Liver (tissue), 9 donors: ENCODE data around the gene CENPX. TPM values are rescaled to one million over a fixed set of nuclear protein-coding genes. Genes with fewer than 3 reads are reported as not detected.

ENCODE experiments used
- DNase-seq: peaks from one replicate; pipeline ENCODE4 v3.0.0-alpha.2; 2017; ENCODE audit warnings: low spot score
- H3K27ac ChIP-seq, 2 donors: one replicate each; pipeline ENCODE4 v1.7.0; 2013; ENCODE audit warnings: inconsistent platforms in 2 of 2, low read length in 2 of 2, control low read depth in 1 of 2, low read depth in 1 of 2, mild to moderate bottlenecking in 1 of 2
- H3K27me3 ChIP-seq, 4 donors: one replicate each; pipeline versions ENCODE4 v1.6.1 to v1.7.0; 2013; ENCODE audit warnings: low read length in 3 of 4, inconsistent platforms in 1 of 4, mild to moderate bottlenecking in 1 of 4, moderate library complexity in 1 of 4; ENCODE audit not compliant: control insufficient read depth in 4 of 4, insufficient read depth in 4 of 4
- H3K36me3 ChIP-seq, 4 donors: one replicate each; pipeline versions ENCODE4 v1.6.1 to v1.7.0; 2013; ENCODE audit warnings: low read length in 3 of 4, mild to moderate bottlenecking in 3 of 4, low read depth in 1 of 4, moderate library complexity in 1 of 4; ENCODE audit not compliant: control insufficient read depth in 4 of 4, insufficient read depth in 3 of 4
- H3K4me1 ChIP-seq, 4 donors: one replicate each; pipeline versions ENCODE4 v1.6.1 to v1.7.0; 2013; ENCODE audit warnings: low read length in 3 of 4, mild to moderate bottlenecking in 3 of 4, moderate library complexity in 1 of 4; ENCODE audit not compliant: control insufficient read depth in 4 of 4, insufficient read depth in 4 of 4
- H3K4me3 ChIP-seq, 3 donors: one replicate each; pipeline versions ENCODE4 v1.6.1 to v1.7.0; 2013; ENCODE audit warnings: low read length in 3 of 3, control low read depth in 1 of 3, low read depth in 1 of 3, mild to moderate bottlenecking in 1 of 3
- H3K9ac ChIP-seq, 2 donors: one replicate each; pipeline ENCODE4 v1.7.0; 2013; ENCODE audit warnings: low read length in 2 of 2, mild to moderate bottlenecking in 2 of 2, moderate library complexity in 2 of 2, control low read depth in 1 of 2, low read depth in 1 of 2
- H3K9me3 ChIP-seq, 4 donors: one replicate each; pipeline versions ENCODE4 v1.6.1 to v1.7.0; 2013; ENCODE audit warnings: low read length in 3 of 4; ENCODE audit not compliant: control insufficient read depth in 4 of 4
- CTCF ChIP-seq: fragments of 150-350 bp; IDR thresholded peaks from 2 replicates; pipeline ENCODE4 v1.5.1; 2017; ENCODE audit warnings: improper control_type of control experiment, low read depth, low read length; ENCODE audit not compliant: missing input control
- EGR1 ChIP-seq, 2 donors: IDR thresholded peaks; 2 replicates each; pipeline ENCODE4 v1.6.1; 2016 to 2018; ENCODE audit warnings: antibody characterized with exemption in 2 of 2, low read depth in 2 of 2
- FOXA1 ChIP-seq: IDR thresholded peaks from 2 replicates; pipeline ENCODE4 v1.6.1; 2016; ENCODE audit warnings: antibody characterized with exemption
- FOXA2 ChIP-seq: IDR thresholded peaks from 2 replicates; pipeline ENCODE4 v1.6.1; 2016; ENCODE audit warnings: antibody characterized with exemption
- GABPA ChIP-seq, 2 donors: IDR thresholded peaks in 1 of 2; conservative IDR thresholded peaks in 1 of 2; 2 replicates each; pipeline ENCODE4 v1.6.1; 2016; ENCODE audit warnings: antibody characterized with exemption in 2 of 2, mild to moderate bottlenecking in 1 of 2, moderate library complexity in 1 of 2
- HNF4A ChIP-seq, 2 donors: conservative IDR thresholded peaks; 2 replicates each; pipeline ENCODE4 v1.6.1; 2016; ENCODE audit warnings: antibody characterized with exemption in 2 of 2, mild to moderate bottlenecking in 2 of 2
- HNF4G ChIP-seq: IDR thresholded peaks from 2 replicates; pipeline ENCODE4 v1.6.1; 2016; ENCODE audit warnings: antibody characterized with exemption
- JUND ChIP-seq, 2 donors: IDR thresholded peaks; 2 replicates each; pipeline ENCODE4 v1.6.1; 2016; ENCODE audit warnings: antibody characterized with exemption in 2 of 2
- NR2F2 ChIP-seq: IDR thresholded peaks from 2 replicates; pipeline ENCODE4 v1.6.1; 2016; ENCODE audit warnings: antibody characterized with exemption
- RXRA ChIP-seq, 2 donors: IDR thresholded peaks; 2 replicates each; pipeline ENCODE4 v1.6.1; 2017 to 2018; ENCODE audit warnings: antibody characterized with exemption in 2 of 2, mild to moderate bottlenecking in 1 of 2
- SP1 ChIP-seq: IDR thresholded peaks from 2 replicates; pipeline ENCODE4 v1.6.1; 2018; ENCODE audit warnings: antibody characterized with exemption, mild to moderate bottlenecking
- TAF1 ChIP-seq: conservative IDR thresholded peaks from 2 replicates; pipeline ENCODE4 v1.6.1; 2016; ENCODE audit warnings: antibody characterized with exemption, mild to moderate bottlenecking
- YY1 ChIP-seq: IDR thresholded peaks from 2 replicates; pipeline ENCODE4 v1.6.1; 2016; ENCODE audit warnings: antibody characterized with exemption, mild to moderate bottlenecking
- WGBS: extraction: QIAGEN DNeasy Blood & Tissue Kit; methylation state at CpG from one replicate; pipeline ENCODE4 v1.1.7; 2013; 5-methylcytosine and 5-hydroxymethylcytosine counted together
- polyA plus RNA-seq, 2 donors: library from polyadenylated mRNA; stranded (reverse) in 1 of 2; unstranded in 1 of 2; fragments of 200-250 nt in 1 of 2; fragments of >200 nt in 1 of 2; fragmentation: Nextera tagmentation in 1 of 2; extraction: Ambion mirVana in 1 of 2; gene quantifications; one replicate each; pipeline versions ENCODE4 v1.2.1 to v1.2.3, GENCODE V29; 2013 to 2015
- total RNA-seq, 2 donors: library from RNA; depleted of rRNA; stranded (reverse); fragments of >200 nt; gene quantifications; one replicate each; pipeline ENCODE4 v1.2.3, GENCODE V29; 2014
- TF ChIP-seq, protein P1 (sequence below): IDR thresholded peaks from 2 replicates; pipeline ENCODE4 v1.6.1; 2016; ENCODE audit warnings: antibody characterized with exemption, mild to moderate bottlenecking
- TF ChIP-seq, protein P2 (sequence below): IDR thresholded peaks from 2 replicates; pipeline ENCODE4 v1.6.1; 2016; ENCODE audit warnings: antibody characterized with exemption
- TF ChIP-seq, protein P3 (sequence below): IDR thresholded peaks from 2 replicates; pipeline ENCODE4 v1.6.1; 2016; ENCODE audit warnings: antibody characterized with exemption
- TF ChIP-seq, protein P4 (sequence below): IDR thresholded peaks from 2 replicates; pipeline ENCODE4 v1.6.1; 2016; ENCODE audit warnings: antibody characterized with exemption
- donor health status: healthy.
- donor health status: healthy.
- donor health status: healthy.
- donor health status: healthy.
- donor health status: healthy.

CENPX gene
- total and polyA plus RNA-seq, 4 donors, result 22.5 to 83.9 (median 44.9) TPM

- no peak for DNase-seq
Measured at GRCh38 chr17:82054351-82055022, 31.8 kb upstream of the CENPX start.

More at GRCh38 chr17:82054351-82055022, 31.8 kb upstream of the CENPX start:
- WGBS, result 94% methylated on average over 38 of the region's 38 CpGs
- Histone ChIP-seq H3K9ac (no peak overlapping the region), H3K27me3 (no peaks in the 10 kb centered on the region), H3K4me3 (no peak overlapping the region), H3K27ac (no peak overlapping the region), H3K4me1 (peaks cover 17 to 39% (median 30%) of the 10 kb centered on the region in 4 donors), H3K36me3 (peaks cover 4 to 45% (median 19%) of the 10 kb centered on the region in 4 donors), H3K9me3 (no peaks in the 10 kb centered on the region)
- TF ChIP-seq SP1 (no peak), TAF1 (no peak), CTCF (no peak), EGR1 (IDR thresholded peaks at IDR 0.05; ENCODE audit: low read depth in 2 of 2) (no peak), JUND (IDR thresholded peaks at IDR 0.05) (no peak), YY1 (no peak), RXRA (IDR thresholded peaks at IDR 0.05) (no peak), NR2F2 (no peak), FOXA1 (no peak), GABPA (IDR thresholded peaks at IDR 0.05 in 1 of 2, conservative IDR thresholded peaks at IDR 0.05 in 1 of 2) (no peak), FOXA2 (no peak), HNF4G (no peak), HNF4A (conservative IDR thresholded peaks at IDR 0.05) (no peak)
- TF ChIP-seq, protein P1, sequence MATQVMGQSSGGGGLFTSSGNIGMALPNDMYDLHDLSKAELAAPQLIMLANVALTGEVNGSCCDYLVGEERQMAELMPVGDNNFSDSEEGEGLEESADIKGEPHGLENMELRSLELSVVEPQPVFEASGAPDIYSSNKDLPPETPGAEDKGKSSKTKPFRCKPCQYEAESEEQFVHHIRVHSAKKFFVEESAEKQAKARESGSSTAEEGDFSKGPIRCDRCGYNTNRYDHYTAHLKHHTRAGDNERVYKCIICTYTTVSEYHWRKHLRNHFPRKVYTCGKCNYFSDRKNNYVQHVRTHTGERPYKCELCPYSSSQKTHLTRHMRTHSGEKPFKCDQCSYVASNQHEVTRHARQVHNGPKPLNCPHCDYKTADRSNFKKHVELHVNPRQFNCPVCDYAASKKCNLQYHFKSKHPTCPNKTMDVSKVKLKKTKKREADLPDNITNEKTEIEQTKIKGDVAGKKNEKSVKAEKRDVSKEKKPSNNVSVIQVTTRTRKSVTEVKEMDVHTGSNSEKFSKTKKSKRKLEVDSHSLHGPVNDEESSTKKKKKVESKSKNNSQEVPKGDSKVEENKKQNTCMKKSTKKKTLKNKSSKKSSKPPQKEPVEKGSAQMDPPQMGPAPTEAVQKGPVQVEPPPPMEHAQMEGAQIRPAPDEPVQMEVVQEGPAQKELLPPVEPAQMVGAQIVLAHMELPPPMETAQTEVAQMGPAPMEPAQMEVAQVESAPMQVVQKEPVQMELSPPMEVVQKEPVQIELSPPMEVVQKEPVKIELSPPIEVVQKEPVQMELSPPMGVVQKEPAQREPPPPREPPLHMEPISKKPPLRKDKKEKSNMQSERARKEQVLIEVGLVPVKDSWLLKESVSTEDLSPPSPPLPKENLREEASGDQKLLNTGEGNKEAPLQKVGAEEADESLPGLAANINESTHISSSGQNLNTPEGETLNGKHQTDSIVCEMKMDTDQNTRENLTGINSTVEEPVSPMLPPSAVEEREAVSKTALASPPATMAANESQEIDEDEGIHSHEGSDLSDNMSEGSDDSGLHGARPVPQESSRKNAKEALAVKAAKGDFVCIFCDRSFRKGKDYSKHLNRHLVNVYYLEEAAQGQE, result no peak
- TF ChIP-seq, protein P2, sequence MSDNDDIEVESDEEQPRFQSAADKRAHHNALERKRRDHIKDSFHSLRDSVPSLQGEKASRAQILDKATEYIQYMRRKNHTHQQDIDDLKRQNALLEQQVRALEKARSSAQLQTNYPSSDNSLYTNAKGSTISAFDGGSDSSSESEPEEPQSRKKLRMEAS, result no peak
- TF ChIP-seq, protein P3, sequence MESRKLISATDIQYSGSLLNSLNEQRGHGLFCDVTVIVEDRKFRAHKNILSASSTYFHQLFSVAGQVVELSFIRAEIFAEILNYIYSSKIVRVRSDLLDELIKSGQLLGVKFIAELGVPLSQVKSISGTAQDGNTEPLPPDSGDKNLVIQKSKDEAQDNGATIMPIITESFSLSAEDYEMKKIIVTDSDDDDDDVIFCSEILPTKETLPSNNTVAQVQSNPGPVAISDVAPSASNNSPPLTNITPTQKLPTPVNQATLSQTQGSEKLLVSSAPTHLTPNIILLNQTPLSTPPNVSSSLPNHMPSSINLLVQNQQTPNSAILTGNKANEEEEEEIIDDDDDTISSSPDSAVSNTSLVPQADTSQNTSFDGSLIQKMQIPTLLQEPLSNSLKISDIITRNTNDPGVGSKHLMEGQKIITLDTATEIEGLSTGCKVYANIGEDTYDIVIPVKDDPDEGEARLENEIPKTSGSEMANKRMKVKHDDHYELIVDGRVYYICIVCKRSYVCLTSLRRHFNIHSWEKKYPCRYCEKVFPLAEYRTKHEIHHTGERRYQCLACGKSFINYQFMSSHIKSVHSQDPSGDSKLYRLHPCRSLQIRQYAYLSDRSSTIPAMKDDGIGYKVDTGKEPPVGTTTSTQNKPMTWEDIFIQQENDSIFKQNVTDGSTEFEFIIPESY, result no peak
- TF ChIP-seq, protein P4, sequence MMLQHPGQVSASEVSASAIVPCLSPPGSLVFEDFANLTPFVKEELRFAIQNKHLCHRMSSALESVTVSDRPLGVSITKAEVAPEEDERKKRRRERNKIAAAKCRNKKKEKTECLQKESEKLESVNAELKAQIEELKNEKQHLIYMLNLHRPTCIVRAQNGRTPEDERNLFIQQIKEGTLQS, result no peak
